T1000 (cell line): ENCODE results near the gene RAB29.

Experiments used
- DNase-seq: peaks from one replicate; lab custom pipeline; 2025; ENCODE audit warnings: mixed read lengths; lab: John Stamatoyannopoulos, UW

Gene RAB29

DNA sequence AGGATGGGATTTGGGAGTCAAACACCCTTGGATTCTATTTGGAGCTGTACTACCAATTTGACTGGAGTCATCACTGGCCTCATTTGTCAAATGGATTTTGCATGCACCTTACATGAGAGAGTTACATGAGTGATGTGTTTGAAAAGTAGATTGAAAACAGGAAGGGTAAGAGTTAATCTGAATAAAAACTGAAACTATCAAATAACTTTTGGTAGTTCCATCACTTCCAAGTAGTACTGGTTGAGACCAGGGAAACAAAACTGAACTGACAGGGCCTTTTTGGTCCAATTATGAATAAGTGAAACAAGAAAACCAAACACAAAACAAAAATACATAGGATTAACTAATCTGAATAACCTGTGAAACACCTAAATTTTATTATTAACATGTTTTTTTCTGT lies 55.5 kb downstream of the RAB29 start:
- no peak for DNase-seq

DNA sequence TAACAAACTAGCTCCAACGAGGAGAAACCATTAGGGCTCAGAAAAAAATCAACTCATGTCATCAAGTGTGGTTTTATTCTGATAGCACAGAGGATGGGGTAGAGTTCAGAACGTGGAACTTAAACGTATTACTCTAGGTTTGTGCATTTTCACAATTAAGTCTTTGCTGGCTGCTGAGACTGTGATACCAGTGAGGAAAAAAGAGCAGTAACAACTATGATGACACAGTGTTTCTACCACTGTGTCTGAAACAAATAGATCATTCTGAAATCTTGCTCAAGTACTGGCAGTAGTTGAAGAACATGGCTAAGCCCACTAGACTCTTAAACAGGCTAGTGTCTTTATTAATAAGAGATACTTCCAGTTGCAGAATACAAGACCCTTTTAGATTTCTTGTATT lies 56.3 kb downstream of the RAB29 start:
- DNase-seq: no peak
